Renal cortical epithelial cell (primary cell): ENCODE data around the gene PEMT. TPM values are rescaled to one million over a fixed set of nuclear protein-coding genes. Genes with fewer than 3 reads are reported as not detected.

Experiments used
- DNase-seq: peaks from one replicate; pipeline ENCODE4 v3.0.0-alpha.2; 2011; ENCODE audit warnings: low read depth
- total RNA-seq: library from RNA; depleted of rRNA; stranded (reverse); fragments of >200 nt; gene quantifications from 2 replicates; pipeline ENCODE4 v1.2.3, GENCODE V29; 2014

The PEMT gene
- total RNA-seq, 1 donor from 2014 or later = 36.0 TPM

DNA sequence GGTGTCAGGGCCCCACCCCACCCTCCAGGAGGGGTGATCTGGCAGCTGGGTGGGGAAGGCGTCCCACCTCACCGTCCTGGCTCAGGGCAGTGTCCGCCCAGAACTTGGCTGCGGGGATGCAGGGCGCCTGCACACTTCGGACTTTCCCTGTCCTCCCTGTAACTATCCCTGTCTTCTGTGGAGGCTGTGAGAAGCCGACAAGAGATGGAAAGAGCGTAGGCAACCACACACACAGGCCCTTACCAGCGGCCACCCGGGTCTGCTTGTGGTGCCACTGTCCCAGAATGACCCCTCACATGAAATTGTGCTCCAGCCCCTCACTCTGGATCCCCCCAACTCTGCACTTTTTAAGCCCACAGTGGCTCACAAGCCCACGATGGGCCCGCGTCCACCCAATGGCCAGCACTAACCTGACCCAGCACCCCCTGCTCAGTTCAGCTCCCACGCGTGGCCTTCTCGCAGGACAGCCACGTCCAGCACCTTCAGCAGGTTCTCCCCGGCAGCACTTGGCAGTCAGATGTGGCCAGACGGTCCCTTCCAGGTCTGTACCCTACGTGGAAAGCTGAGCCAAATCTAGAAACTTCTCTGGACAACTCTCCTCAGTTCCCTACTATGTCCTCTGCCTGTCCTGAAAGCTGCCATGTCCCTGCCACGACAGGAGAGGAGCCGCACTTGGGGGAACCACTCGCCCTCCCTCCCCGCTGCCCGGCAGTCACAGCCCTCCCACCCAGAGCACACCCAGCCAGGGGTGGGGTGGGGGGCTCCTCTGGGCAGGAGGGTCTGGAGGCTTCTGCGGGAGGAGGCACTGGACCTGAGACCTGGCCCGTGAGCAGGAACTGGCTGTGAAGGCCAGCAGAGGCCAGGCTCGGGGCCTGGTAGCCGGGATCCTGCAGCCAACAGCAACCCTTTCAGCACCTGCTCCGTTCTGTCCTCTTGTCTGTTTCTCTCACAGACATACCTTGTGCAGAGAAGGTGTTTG lies 38.0 kb downstream of the PEMT start:
- no peak for DNase-seq

DNA sequence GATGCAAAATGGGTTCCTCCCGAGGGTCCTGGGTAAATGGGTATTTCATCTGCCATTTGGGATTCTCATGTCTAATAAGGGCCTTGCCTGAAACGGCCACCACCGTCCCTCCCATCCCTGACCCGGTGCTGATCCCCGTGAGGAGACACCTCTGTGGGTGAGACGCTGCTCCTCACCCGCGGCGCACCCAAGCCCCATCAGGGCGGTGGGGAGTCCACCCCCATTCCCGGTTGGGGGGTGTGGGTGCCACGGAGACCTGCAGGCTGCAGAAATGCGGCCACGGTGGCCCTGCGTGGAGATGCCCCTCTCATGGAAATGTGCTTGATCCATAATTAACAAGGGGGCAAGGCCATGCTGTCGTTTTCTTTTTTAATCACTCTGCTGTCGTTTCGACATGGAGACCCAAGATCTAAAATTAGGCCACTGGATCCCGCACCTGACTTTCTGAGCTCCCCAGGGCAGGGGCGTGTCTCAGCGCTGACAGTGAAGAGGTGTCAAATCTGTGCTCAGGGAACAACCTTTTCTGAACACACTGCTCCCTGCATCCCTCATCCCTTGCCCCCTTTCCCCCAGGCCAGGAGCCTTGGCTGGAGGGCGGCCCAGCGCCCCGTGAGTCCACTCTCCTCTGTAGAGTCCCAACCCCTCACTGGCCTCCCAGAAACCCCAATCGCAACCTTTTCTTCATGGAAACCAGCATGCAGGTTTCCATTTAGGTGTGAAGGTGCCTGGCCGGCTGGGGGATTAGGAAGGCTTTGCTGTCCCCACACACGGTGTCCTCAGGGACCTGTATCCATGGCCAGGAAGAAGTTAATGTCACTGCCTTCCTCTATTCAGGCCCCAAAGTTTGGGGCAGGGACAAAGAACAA lies 38.9 kb downstream of the PEMT start:
- no peak for DNase-seq

DNA sequence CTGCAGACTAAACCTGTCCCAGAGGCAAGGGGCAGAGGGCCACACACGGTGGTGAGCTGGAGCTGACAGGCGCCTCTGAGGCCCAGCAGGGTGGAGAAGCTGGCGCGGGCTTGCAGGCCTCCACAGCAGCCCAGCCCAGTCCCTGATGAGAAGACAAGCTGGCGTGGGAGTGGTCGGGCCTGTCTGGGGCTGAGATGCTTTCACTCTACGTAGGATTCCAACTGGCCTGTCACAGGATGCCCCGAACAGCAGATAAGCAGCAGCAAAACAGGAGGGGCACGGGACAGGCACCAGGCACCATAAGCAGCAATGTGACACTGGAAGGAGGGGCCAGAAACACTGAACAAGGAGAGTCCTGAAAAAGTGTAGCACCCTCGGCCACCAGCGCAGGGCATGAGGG lies 40.1 kb downstream of the PEMT start:
- no peak for DNase-seq

DNA sequence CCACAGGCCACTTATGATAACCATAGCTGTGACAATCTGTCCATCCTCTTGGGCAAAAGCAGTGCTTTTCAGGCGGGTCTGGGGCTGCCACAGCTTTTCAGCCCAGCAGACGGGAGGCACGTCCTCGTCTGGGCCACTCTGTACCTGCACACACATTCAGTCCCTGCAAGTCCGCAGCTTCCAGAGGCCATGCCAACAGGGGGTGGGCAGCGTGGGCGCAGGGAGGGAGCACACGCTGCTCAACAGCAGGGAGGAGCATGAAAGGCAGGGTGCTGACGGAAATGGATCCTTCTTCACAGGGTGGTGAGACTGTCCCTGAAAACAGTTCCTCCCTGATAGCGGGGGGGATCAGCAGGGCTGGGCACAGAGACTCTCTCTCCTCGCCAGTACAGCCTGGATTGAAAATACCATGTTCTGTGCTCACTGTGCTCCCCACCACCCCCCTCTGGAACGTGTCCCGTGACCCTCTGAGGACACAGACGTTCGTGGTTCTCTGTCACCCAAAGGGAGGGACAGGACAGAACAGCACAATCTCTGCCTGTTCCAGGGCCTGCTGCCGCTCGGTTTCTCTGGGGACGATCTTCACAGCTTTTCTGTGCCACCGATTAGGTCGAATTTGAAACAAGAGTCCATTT lies 41.7 kb downstream of the PEMT start:
- no peak for DNase-seq

DNA sequence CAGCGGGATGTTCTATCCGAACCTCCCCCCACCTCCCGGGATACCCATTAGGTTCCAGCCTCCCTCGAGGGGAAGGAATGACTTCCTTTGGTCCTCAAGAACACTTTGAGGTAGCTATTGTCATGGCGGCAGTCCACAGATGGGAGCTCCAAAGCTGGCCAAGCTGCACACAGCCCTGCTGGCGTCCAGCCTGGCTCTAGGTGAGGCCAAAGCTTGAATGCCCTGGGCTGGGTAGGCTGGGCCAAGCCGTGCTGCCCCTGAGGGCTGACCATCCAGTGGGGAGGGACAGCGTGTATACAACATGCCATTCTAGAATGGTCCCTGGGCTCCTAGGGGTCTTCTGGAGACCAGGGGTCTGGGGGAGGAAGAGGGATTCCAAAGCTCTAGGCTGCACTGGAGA lies 43.5 kb downstream of the PEMT start:
- no peak for DNase-seq

DNA sequence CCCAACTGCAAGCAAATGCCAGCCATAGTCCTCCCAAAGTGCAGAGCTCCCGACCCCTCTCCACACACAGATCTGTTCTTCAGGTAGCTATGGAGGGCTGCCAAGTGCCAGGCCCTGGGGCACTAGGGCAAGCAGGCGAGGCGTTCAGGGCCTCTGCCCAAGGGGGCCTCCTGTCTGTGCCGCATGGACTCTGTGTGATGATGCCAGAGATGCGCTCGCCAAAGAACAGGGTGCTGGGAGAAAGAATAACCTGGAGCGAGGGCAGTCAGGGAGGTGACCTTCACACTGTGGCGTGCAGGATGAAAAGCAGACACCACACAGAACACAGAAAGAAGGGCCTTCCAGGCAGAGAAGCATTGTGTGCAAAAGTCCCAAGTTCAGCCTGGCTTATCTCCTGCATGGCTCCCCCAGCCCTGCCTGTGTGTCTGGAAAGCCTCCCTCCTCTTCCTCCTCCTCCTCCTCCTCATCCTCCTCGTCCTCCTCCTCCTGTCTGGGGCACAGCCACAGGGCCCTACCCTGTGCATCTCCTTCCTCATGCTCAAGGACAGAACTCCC lies 44.2 kb downstream of the PEMT start:
- no peak for DNase-seq

DNA sequence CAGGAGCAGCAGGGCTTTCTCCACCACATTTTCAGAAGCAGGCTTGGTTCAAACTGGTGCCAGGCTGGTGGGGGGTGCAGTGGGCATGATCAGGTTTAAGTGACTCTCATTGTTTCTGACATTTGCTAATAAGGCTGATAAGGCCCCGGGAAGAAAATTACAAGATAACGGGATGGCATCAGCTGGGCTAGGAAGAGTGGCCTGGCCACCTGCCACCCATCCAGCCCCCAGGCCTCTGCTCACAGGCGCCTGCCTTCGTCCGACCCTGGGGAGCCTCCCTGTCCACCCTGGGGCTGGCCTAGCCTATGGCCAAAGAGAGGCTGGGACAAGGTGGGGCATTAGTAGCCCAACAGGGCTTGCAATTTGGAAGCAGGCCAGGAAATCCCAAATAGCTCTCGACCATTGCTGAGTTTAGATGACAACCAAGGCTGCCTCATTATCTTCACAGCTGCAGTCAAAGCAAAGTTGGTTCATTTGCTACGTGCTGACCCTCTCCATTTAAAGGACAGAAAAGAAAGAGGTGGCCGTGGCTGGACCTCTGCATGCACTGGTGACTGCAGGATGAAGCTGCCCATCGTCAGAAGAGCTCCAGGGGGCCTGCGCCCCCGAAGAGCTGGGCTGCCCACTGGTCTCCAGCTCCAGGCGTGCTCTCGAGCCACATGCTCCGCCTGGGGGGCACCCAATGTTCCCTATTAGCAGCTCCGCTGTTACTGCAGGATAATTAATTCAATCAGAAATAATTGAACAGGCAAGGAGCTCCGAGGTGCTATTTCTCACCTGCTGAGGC lies 44.9 kb downstream of the PEMT start:
- DNase-seq = no peak

DNA sequence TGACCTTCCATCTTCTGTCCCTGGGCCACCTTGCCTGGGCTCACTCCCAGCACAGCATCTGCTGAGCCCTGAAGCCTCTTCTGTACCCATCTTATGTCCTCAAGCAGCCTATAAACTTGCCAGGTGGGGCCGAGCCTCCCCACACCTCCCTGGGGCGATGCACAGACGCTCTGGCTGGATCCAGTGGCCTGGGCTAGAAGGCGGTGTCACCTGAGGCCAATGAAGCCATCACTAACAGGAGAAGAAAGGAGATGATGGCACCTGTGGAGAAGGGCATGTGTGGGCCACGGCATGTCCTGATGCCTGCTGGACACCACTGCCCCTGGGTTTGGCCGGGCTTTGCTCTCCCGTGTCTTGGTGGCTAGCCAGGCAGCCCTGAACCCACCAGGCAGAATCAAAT lies 45.5 kb downstream of the PEMT start:
- no peak for DNase-seq

DNA sequence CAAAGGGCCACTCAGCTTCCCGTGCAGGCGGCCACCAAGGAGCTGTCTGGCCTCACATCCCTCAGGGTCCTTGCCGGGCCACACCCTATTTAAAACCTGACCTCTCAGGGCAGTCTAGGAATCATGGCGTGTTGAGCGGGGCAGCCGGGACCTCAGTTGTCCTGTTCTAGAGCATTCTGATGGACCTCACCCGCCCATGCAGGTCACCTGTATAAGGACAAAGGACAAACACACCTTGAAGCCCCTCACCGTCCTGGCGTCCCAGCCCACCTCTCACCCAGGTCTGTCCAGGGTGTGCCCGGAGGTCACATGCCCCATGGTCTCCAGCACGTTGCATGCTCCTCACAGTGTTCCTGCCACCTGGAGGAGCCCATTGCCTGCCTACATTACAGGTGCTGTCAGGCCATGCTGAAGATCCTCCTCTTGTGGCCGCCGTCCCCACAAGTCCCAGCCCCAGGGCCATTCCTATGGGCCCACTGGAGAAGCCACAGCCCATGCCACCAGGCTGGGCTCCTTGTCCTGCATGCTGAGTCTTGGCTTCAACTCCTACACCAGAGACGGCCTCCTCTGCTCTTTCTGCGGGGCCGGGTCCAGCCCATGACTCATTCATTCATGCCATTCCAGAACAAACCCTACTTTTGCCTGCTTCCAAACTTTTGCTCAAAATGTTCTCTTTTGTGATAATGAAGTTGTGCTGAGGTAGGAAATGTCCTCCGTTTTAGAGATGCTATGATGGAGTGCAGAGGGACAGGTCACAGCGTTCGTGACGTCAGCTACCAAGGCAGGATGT lies 46.3 kb downstream of the PEMT start:
- no peak for DNase-seq

DNA sequence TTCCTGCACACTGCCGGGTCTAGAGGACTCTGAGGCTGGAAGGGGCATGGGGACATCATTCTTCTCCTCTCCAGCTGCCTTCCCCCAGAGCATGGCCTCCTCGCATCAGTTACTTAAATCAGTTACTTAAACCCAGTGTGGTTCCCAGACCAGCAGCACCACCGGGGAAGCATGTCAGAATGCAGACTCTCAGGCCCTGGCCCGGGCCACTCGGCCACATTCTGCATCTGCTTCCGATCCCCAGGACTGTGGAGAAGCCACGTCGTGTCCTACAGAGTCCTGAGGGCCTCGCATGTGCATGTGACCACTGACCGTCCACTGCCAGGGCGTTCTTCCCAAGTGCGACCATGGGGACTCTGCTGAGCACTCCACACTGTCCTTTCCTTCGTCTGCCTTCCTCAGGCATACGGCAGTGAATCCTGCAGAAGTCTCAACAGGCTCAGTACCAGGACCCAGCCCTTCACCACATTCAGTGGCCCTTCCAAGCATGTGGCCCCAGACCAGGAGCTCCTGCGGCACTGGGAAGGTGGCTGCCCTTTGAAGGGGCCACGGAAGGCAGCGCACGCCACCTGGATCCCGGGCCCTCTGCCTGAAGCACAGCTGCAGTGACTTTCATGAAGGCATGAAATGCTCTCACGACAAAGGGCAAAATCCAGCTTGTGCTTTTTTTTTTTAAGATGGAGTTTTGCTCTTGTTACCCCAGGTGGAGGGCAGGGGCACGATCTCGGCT lies 48.4 kb downstream of the PEMT start:
- no peak for DNase-seq

DNA sequence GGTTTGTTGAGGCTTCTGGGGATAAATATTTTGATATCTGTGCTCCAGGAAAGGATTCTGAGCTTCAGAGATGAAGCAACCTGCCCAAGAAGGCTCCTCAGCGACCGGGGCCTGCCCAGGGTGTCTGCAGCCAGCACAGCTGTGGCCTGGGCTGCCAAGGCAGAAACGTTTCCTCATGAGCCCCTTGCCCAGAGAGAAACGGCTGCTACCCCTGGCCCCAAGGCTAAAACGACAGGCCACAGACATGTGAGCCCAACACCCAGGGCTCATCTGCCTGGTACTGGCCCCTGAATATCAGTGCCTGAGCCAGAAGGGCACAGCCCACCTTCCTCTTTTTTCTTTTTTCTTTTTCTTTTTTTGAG lies 49.9 kb downstream of the PEMT start:
- DNase-seq = no peak

DNA sequence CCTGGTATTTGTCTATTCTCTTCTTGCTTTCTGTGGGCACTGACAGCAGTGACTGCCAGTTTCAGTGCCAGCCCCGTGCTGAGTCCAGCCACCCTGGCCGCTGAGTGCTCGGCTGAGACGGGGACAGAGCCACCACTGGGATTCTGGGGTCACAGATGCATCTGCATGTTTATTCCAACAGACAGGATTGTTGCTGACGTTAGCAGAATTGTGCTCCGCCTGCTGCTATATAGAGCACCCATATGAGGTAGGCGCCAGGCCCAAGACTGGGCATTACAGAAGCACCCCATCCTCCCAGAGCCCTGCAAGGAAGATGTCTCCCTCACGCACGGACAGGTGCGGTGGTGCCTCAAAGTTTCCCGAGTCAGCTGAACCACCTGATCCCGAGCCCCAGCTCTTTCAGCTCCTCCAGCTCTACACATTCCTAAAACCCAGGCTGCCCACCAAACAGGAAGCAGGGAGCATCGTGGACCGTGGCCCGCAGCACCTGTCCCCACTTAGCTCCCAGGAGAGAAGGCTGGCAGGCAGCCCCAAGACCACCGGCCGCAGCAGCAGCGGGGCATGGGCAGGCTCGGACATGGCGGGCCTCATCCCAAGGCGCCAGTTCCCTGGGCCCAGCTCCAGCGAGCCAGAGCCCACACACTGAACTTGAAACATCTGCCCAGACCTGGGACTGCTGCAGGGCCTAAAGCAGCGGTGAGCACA lies 50.4 kb downstream of the PEMT start:
- no peak for DNase-seq

DNA sequence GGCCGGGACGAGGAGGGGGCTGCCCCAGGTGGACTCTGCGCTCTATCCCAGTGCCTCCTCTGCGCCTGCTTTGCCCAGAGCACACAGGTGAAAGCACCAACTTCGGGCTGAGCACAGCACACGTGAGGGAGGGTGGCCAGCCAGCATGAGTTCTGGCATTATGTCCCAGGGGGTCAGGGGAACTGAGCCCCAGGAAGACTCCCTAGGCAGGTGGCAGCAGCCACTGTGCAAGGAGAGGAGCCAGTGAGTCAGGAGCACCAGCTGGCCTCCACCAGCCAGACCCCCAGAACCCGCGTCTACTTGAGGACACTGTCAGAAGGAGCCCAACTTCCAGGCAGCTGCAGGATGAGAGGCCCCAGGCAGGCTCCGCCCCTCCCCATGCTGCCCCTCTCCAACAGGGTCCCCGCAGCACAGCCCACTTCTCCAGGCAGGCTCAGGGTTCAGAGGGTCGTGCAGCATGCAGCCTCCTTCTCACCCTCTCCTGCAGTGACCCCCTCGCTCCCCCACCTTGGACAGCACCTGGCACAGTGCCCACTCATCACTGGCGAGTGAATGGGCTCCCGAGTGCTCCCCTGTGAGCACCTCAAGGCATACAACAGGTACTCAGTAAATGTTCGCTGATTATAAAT lies 51.1 kb downstream of the PEMT start:
- no peak for DNase-seq

DNA sequence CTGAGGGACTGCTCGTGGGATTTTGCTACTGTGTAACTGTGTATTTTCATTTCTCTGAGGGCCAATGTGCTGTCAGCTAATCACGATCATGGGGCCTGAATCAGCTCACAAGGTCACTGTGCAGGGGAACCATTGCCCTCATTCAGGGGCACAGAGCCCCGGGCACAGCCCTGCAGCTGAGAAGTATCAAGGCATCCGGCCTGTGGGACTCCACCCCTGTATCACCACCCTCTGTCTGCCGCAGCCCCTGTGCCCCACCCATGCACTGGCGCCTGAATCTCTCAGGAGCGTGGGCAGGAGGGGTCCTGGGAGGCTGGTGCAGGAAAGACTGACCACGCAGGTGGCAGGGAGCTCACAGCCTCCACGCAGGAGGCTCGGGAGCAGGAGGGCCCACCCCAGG lies 51.9 kb downstream of the PEMT start:
- no peak for DNase-seq

DNA sequence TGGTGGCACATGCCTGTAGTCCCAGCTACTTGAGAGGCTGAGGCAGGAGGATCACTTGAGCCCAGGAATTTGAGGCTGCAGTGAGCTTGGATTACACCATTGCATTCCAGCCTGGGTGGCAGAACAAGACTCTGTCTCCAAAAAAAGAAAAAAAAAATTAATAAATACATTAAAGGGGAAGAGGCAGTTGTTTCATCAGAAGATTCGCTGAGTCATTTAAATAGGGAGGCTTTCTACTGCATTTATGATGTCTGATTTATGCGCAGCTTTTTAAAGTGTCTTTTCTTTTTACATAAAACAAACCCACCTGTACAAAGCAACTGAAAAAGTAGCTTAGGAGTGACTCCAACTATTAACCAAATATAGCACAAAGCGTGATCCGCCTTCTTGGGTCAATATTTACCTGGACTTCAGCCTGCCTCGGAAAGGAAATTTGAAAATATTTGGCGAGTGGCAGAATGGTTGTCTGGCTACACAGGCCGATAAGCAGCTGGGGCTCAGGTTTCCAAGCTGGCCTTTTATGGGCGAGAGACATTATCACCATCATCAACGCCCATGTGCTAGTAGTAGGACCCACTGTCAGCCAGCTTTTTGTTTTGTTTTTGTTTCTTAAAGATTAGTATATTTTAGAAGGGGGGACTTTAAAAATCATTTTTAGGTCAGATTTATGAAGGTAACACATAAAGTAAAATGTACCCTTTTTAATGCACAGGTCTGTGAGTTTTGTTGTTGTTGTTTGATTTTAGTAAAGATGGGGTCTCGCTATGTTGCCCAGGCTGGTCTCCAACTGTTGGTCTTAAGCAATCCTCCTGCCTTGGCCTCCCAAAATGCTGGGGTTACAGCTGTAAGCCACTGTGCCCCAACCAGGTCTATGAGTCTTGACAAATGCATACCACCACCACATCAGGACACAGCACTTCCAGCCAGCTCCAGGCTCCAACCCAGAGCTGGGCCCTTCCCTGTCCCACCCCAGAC lies 52.8 kb downstream of the PEMT start:
- DNase-seq = no peak

DNA sequence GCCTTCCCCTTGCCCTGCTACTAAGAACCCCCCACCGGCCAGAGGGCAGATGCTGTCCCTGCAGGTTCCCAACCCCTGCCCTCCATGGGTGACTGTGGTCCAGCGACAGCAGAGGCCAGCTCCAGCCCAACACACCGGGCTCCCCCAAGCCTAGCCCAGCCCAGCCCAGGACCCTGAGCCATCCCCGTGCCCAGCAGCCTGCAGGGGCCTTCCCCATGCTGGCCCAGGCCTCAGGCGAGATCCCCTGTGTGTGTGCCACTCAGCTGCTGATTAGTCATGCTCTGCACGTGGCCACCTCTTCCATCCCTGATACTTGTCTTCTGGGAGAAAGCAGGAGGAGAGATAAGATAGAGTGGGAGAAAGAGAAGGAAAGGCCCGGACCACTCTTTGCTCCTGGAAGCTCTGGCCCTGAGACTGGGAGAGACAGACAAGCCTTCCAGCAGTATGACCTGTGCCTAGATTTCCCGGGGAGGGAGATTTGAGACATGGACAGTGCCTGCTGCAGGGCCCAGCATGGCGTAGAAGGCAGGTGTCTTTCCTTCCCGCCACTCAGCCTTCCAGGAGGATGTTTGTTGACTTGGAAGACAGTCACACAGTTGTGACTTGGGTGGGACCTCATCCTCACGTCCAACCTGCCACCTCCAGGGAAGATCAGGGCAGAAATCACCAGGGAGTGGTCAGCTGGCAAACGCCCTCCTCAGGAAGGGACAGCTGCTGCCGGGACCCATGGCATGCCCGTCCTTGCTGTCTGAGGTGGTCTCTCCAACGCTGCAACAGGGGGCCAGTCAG lies 54.0 kb downstream of the PEMT start:
- DNase-seq = no peak

DNA sequence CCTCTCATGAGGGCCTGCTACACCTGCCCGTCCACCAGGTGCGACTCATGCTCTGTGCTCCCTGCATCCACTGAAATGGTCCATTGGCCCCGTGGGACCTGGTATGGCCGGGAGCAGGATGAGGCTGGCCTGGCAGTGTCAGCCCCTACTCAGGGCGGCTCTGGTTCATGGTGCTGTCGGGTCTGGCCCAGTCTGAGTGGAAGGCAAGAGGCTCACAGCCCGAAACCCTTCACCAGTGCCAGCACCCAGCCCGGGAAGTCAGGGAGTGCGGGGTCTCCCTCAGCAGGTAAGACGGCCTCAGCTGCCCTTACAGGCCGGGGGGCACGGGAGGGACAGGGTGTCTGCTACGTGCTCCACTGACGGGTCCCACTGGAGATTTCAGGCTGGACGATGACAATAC lies 54.8 kb downstream of the PEMT start:
- DNase-seq = no peak
